ENCODE measurements around the gene FAF1.

DNA sequence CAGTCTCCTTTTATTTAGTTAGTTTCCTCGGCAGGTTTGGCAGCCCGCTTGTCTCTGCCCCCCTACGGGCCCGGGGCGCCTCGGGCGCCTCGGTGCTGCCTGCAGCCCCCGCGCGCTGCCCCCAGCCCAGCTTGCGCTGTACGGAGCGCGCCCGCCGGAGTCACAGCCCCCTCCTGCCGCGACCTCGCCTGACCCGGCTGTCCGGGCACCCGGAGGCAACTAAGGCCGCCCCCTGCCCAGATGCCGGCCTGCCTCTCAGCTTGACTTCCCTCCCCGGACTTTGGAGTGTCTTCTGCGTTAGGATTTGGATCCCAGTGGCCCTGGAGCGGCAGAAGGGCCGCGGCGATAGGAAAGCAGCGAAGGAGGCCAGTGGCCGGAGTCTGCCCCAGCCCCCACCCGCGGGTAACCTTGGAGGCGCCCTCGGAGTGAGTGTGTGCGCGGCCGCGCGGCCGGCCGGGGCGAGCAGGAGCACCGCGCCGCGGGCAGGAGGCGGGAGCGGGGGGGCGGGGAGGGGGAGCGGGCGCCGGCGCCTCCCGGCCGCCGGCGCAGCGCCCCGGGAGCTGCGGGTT, 17.6 kb upstream of the FAF1 start:
- TF ChIP-seq, protein P1, sequence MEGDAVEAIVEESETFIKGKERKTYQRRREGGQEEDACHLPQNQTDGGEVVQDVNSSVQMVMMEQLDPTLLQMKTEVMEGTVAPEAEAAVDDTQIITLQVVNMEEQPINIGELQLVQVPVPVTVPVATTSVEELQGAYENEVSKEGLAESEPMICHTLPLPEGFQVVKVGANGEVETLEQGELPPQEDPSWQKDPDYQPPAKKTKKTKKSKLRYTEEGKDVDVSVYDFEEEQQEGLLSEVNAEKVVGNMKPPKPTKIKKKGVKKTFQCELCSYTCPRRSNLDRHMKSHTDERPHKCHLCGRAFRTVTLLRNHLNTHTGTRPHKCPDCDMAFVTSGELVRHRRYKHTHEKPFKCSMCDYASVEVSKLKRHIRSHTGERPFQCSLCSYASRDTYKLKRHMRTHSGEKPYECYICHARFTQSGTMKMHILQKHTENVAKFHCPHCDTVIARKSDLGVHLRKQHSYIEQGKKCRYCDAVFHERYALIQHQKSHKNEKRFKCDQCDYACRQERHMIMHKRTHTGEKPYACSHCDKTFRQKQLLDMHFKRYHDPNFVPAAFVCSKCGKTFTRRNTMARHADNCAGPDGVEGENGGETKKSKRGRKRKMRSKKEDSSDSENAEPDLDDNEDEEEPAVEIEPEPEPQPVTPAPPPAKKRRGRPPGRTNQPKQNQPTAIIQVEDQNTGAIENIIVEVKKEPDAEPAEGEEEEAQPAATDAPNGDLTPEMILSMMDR (IDR thresholded peaks at IDR 0.05), result no peak
- TF ChIP-seq EP300 (IDR thresholded peaks at IDR 0.05), result no peak

Data from ovary (tissue), 3 donors.